Nephron (organoid): ENCODE measurements around the gene NKD1.
A peak's percentile ranks its signal among the peaks of the same experiment; 100 is the strongest.

Source experiments
- H3K27ac Mint-ChIP-seq, 3 experiments: 2 replicates each; pipeline ENCODE4 v1.8.0; 2020; ENCODE audit warnings: mixed read lengths in 3 of 3, mild to moderate bottlenecking in 2 of 3, moderate library complexity in 1 of 3
- H3K27me3 Mint-ChIP-seq: 2 replicates; pipeline ENCODE4 v1.8.0; 2021; ENCODE audit warnings: low read depth, mild to moderate bottlenecking, moderate library complexity, mixed read lengths
- H3K36me3 Mint-ChIP-seq: 2 replicates; pipeline ENCODE4 v1.8.0; 2020; ENCODE audit warnings: low read depth, mixed read lengths
- H3K4me1 Mint-ChIP-seq: 2 replicates; pipeline ENCODE4 v1.8.0; 2020; ENCODE audit warnings: mixed read lengths
- H3K4me3 Mint-ChIP-seq, 3 experiments: 2 replicates each; pipeline ENCODE4 v1.8.0; 2020; ENCODE audit warnings: mild to moderate bottlenecking in 3 of 3, mixed read lengths in 3 of 3, moderate library complexity in 2 of 3
- H3K9me3 Mint-ChIP-seq: 2 replicates; pipeline ENCODE4 v1.8.0; 2020; ENCODE audit warnings: mixed read lengths
- CTCF ChIP-seq, 3 experiments: fragments of 200-600 bp; sonication (generic); IDR thresholded peaks; one replicate each; pipeline ENCODE4 v1.5.0; 2021; ENCODE audit warnings: antibody characterized with exemption in 3 of 3; ENCODE audit not compliant: unreplicated experiment in 3 of 3

Gene NKD1

GRCh38 chr16:50614955-50615724 lies 66.9 kb downstream of the NKD1 start:
- Mint-ChIP-seq H3K27ac (peak overlapping the region; percentile 82 to 97 (median 94)), H3K4me3 (peak overlapping the region in 2 of 3 experiments; percentile 55 to 59), H3K36me3 (peaks cover 13% of the 10 kb centered on the region), H3K27me3 (no peaks in the 10 kb centered on the region), H3K4me1 (peaks cover 92% of the 10 kb centered on the region), H3K9me3 (no peaks in the 10 kb centered on the region)
- TF ChIP-seq CTCF (IDR thresholded peaks at IDR 0.05; ENCODE audit: unreplicated experiment in 3 of 3): no peak

- H3K4me3 Mint-ChIP-seq: peak overlapping the region in 1 of 3 experiments; percentile 54
- peak overlapping the region; percentile 30 to 94 (median 82) for H3K27ac Mint-ChIP-seq
- no peak for TF ChIP-seq CTCF (IDR thresholded peaks at IDR 0.05; ENCODE audit: unreplicated experiment in 3 of 3)
- H3K4me1 Mint-ChIP-seq: peaks cover 85% of the 10 kb centered on the region
- peaks cover 16% of the 10 kb centered on the region for H3K36me3 Mint-ChIP-seq
- no peaks in the 10 kb centered on the region for H3K9me3 Mint-ChIP-seq
- no peaks in the 10 kb centered on the region for H3K27me3 Mint-ChIP-seq
These were observed 67.7 kb downstream of the NKD1 start for GRCh38 chr16:50615891-50616290.

- peaks cover 80% of the 10 kb centered on the region for H3K4me1 Mint-ChIP-seq
- no peaks in the 10 kb centered on the region for H3K27me3 Mint-ChIP-seq
- no peaks in the 10 kb centered on the region for H3K9me3 Mint-ChIP-seq
- peak overlapping the region in 1 of 3 experiments; percentile 54 for H3K4me3 Mint-ChIP-seq
- TF ChIP-seq CTCF (IDR thresholded peaks at IDR 0.05; ENCODE audit: unreplicated experiment in 3 of 3): no peak
- H3K36me3 Mint-ChIP-seq: peaks cover 16% of the 10 kb centered on the region
- peak overlapping the region; percentile 30 to 94 (median 82) for H3K27ac Mint-ChIP-seq
These were observed 68.2 kb downstream of the NKD1 start for GRCh38 chr16:50616386-50616785.

GRCh38 chr16:50616883-50617645 lies 68.9 kb downstream of the NKD1 start:
- no peaks in the 10 kb centered on the region for H3K9me3 Mint-ChIP-seq
- peaks cover 16% of the 10 kb centered on the region for H3K36me3 Mint-ChIP-seq
- TF ChIP-seq CTCF (IDR thresholded peaks at IDR 0.05; ENCODE audit: unreplicated experiment in 3 of 3): no peak
- peaks cover 73% of the 10 kb centered on the region for H3K4me1 Mint-ChIP-seq
- H3K27ac Mint-ChIP-seq: peak overlapping the region; percentile 30 to 94 (median 82)
- H3K27me3 Mint-ChIP-seq: no peaks in the 10 kb centered on the region
- H3K4me3 Mint-ChIP-seq: peak overlapping the region in 2 of 3 experiments; percentile 6 to 48

GRCh38 chr16:50617646-50618184 lies 69.5 kb downstream of the NKD1 start:
- Mint-ChIP-seq H3K4me3 (peak overlapping the region in 2 of 3 experiments; percentile 6 to 48), H3K9me3 (no peaks in the 10 kb centered on the region), H3K27me3 (no peaks in the 10 kb centered on the region), H3K4me1 (peaks cover 67% of the 10 kb centered on the region), H3K27ac (peak overlapping the region; percentile 30 to 94 (median 82)), H3K36me3 (peaks cover 16% of the 10 kb centered on the region)
- TF ChIP-seq CTCF (IDR thresholded peaks at IDR 0.05; ENCODE audit: unreplicated experiment in 3 of 3): no peak
